K562 (cell line): Measurements from ENCODE around the gene TRIM4. TPM values are rescaled to one million over a fixed set of nuclear protein-coding genes. Genes with fewer than 3 reads are reported as not detected.

Experiments used
- ATAC-seq: fragments of 200-7000 bp; cut with Tn5 transposase; 3 replicates; pipeline ENCODE4 v1.9.1; 2020; ENCODE audit warnings: moderate library complexity
- BruUV-seq: library from RNA; stranded (reverse); fragments of 400-500 nt; replicated peaks from 2 replicates; lab custom pipeline; 2021; lab: Mats Ljungman, UMichigan
- CTCF ChIA-PET: fragments of 300-600 bp; formaldehyde crosslinking; extraction: SDS; loops from one replicate; lab custom pipeline; 2021; ENCODE audit warnings: low intra/inter-chr PET ratio; lab: Yijun Ruan, JAX
- POLR2A ChIA-PET: fragments of 300-600, 350-650 bp; sonication (Branson Sonifier 250); formaldehyde crosslinking; extraction: SDS; loops from one replicate; lab custom pipeline; 2021; ENCODE audit warnings: antibody characterized with exemption, inconsistent platforms; lab: Yijun Ruan, JAX
- DNase-seq, 4 experiments: peaks; one replicate each; pipeline versions ENCODE4 v3.0.0 to v3.0.0-alpha.2; 2011 to 2018; ENCODE audit warnings: low spot score in 3 of 4, mixed read lengths in 3 of 4; ENCODE audit errors: extremely low read depth in 1 of 4
- FAIRE-seq: peaks from 2 replicates; lab custom pipeline; 2011; peaks lifted over from hg19 to GRCh38; lab: Jason Lieb, UNC
- H2AFZ ChIP-seq: 2 replicates; pipeline ENCODE4 v1.6.0; 2011; ENCODE audit warnings: low read depth, low read length, control low read depth, inconsistent platforms
- H3K27ac ChIP-seq: fragments of 200-600 bp; 3 replicates; pipeline ENCODE4 v1.8.0; 2011; ENCODE audit warnings: low read depth, mild to moderate bottlenecking, control low read depth, inconsistent platforms, low read length, moderate library complexity, mixed read lengths; ENCODE audit errors: extremely low read depth
- H3K27me3 ChIP-seq, 2 experiments: fragments of 300-600 bp in 1 of 2; 2 replicates in 1 of 2; 3 replicates in 1 of 2; pipeline versions ENCODE4 v1.6.0 to v1.8.0; 2011; ENCODE audit warnings: inconsistent platforms in 2 of 2, low read length in 2 of 2, mild to moderate bottlenecking in 1 of 2, mixed read lengths in 1 of 2, moderate library complexity in 1 of 2; ENCODE audit not compliant: control insufficient read depth in 2 of 2, insufficient read depth in 2 of 2
- H3K36me3 ChIP-seq: fragments of 300-600 bp; 3 replicates; pipeline ENCODE4 v1.8.0; 2011; ENCODE audit warnings: mild to moderate bottlenecking, low read length, inconsistent platforms; ENCODE audit not compliant: control insufficient read depth, insufficient read depth
- H3K4me1 ChIP-seq, 2 experiments: fragments of 200-600 bp in 1 of 2; replicated peaks in 1 of 2; 2 replicates in 1 of 2; 3 replicates in 1 of 2; pipeline versions ENCODE4 v1.5.1 to v1.8.0; 2011; ENCODE audit warnings: inconsistent platforms in 2 of 2, low read length in 2 of 2, mild to moderate bottlenecking in 1 of 2, mixed read lengths in 1 of 2, moderate library complexity in 1 of 2; ENCODE audit not compliant: control insufficient read depth in 2 of 2, insufficient read depth in 2 of 2
- H3K4me2 ChIP-seq: 2 replicates; pipeline ENCODE4 v1.6.1; 2011; ENCODE audit warnings: low read length, control low read depth, inconsistent platforms, mixed read lengths; ENCODE audit not compliant: insufficient read depth
- H3K4me3 ChIP-seq: fragments of 200-600 bp; sonication (generic), shearing (Covaris generic); 2 replicates; pipeline ENCODE4 v1.5.1; 2016; ENCODE audit warnings: control low read depth, inconsistent platforms
- H3K79me2 ChIP-seq: fragments of 200-600 bp; 3 replicates; pipeline ENCODE4 v1.8.0; 2011; ENCODE audit warnings: low read length, inconsistent platforms; ENCODE audit not compliant: control insufficient read depth, insufficient read depth
- H3K9ac ChIP-seq, 2 experiments: 2 replicates each; pipeline versions ENCODE4 v1.6.0 to v1.6.1; 2011; ENCODE audit warnings: low read depth in 2 of 2, low read length in 2 of 2, control low read depth in 1 of 2, inconsistent platforms in 1 of 2, mild to moderate bottlenecking in 1 of 2, mixed read lengths in 1 of 2; ENCODE audit not compliant: insufficient read depth in 1 of 2
- H3K9me1 ChIP-seq: one replicate; pipeline ENCODE4 v1.6.0; 2011; ENCODE audit warnings: inconsistent platforms, mild to moderate bottlenecking, low read length, moderate library complexity; ENCODE audit not compliant: control insufficient read depth, insufficient read depth
- H3K9me3 ChIP-seq: replicated peaks from 2 replicates; pipeline ENCODE4 v1.5.1; 2011; ENCODE audit warnings: low read depth, low read length, inconsistent platforms; ENCODE audit not compliant: control insufficient read depth, insufficient read depth
- H4K20me1 ChIP-seq: replicated peaks from 2 replicates; pipeline ENCODE4 v1.6.1; 2011; ENCODE audit warnings: low read length, inconsistent platforms, mixed read lengths; ENCODE audit not compliant: control insufficient read depth, insufficient read depth
- MCM7 ChIP-seq, 2 experiments: fragments of 450-650 bp; IDR thresholded peaks; 2 replicates each; pipeline ENCODE4 v1.6.1; 2016 to 2018
- U2AF2 ChIP-seq: fragments of 200-400 bp; formaldehyde crosslinking; optimal IDR thresholded peaks from 2 replicates; pipeline ENCODE3; 2017; ENCODE audit warnings: low read depth, mild to moderate bottlenecking, low read length
- ZNF408 ChIP-seq: fragments of 250-450 bp; sonication (Bioruptor Pico); IDR thresholded peaks from 2 replicates; pipeline ENCODE4 v1.4.0; 2020; ENCODE audit warnings: low read depth, mild to moderate bottlenecking, moderate library complexity
- ZNF507 ChIP-seq: conservative IDR thresholded peaks from 2 replicates; pipeline ENCODE4 v1.6.1; 2017; ENCODE audit warnings: missing genetic modification characterization, missing compliant biosample characterization
- WGBS: fragments of 100-300 bp; shearing (Covaris generic); methylation state at CpG from one replicate; pipeline ENCODE4 v1.1.6; 2016; ENCODE audit warnings: low coverage, mixed read lengths; ENCODE audit not compliant: insufficient coverage; ENCODE audit errors: missing lambda C conversion rate; 5-methylcytosine and 5-hydroxymethylcytosine counted together
- in situ Hi-C: fragments of 300-500 bp; cut with MboI; formaldehyde crosslinking; loops from 4 replicates; pipeline ENCODE4 v1.15.0; 2018; ENCODE audit warnings: inconsistent platforms, mixed read lengths
- intact Hi-C: fragments of 100-400 bp; cut with micrococcal nuclease; formaldehyde crosslinking; loops from 2 replicates; pipeline ENCODE4 v1.14.2; 2022
- polyA plus RNA-seq, 8 experiments: library from polyadenylated mRNA; depleted of rRNA in 4 of 8; stranded (reverse) in 5 of 8; unstranded in 3 of 8; fragments of >200 nt; fragmentation: Nextera tagmentation in 2 of 8; fragmentation: Illumina TruSeq in 1 of 8; extraction: Ambion mirVana in 2 of 8; extraction: Trizol in 1 of 8; gene quantifications; 2 replicates each; pipeline versions ENCODE4 v1.2.1 to v1.2.3, GENCODE V29; 2011 to 2014; ENCODE audit warnings: inconsistent platforms in 1 of 8, missing spikeins in 1 of 8
- total RNA-seq, 7 experiments: library from RNA; depleted of rRNA in 6 of 7; stranded (reverse); fragments of >200 nt in 6 of 7; fragmentation: Illumina TruSeq in 2 of 7; extraction: Trizol in 2 of 7; gene quantifications; 2 replicates each; pipeline versions ENCODE4 v1.2.1 to v1.2.3, GENCODE V29; 2011 to 2021; ENCODE audit warnings: low replicate concordance in 1 of 7
- TF ChIP-seq, protein P1 (sequence below): fragments of 150-350 bp; conservative IDR thresholded peaks from 2 replicates; pipeline ENCODE4 v1.6.1; 2014; ENCODE audit warnings: low read length
- TF ChIP-seq, protein P2 (sequence below): fragments of 450-650 bp; formaldehyde crosslinking; IDR thresholded peaks from 2 replicates; pipeline ENCODE4 v1.4.0; 2020; ENCODE audit warnings: mild to moderate bottlenecking, moderate library complexity
- TF ChIP-seq, protein P3 (sequence below): fragments of 250-450 bp; sonication (Bioruptor Pico); IDR thresholded peaks from 2 replicates; pipeline ENCODE4 v1.5.1; 2021; ENCODE audit warnings: mild to moderate bottlenecking

The TRIM4 gene
- total and polyA plus RNA-seq, 9 of the 15 experiments (the other 6 are each of a cell fraction or from before 2014, with no cell fraction given) = 6.2 to 28.3 (median 22.4) TPM

GRCh38 chr7:99944497-99945070 lies 25.3 kb upstream of the TRIM4 start:
- Histone ChIP-seq H3K27me3 (peaks cover 0 to 4% of the 10 kb centered on the region in 2 experiments; a peak in 1 of 5 replicates), H3K36me3 (no peaks in the 10 kb centered on the region), H3K4me3 (no peak overlapping the region), H2AFZ (no peak overlapping the region), H4K20me1 (no peaks in the 10 kb centered on the region), H3K9ac (no peak overlapping the region), H3K4me2 (no peak overlapping the region), H3K27ac (no peak overlapping the region), H3K9me1 (no peaks in the 10 kb centered on the region), H3K79me2 (no peaks in the 10 kb centered on the region), H3K4me1 (no peaks in the 10 kb centered on the region; a peak in 1 of 5 replicates), H3K9me3 (no peaks in the 10 kb centered on the region)
- WGBS = 15% methylated on average over 4 of the region's 4 CpGs
- POLR2A ChIA-PET = interaction anchor here (0.9 to 1.3 kb wide), 2 partner anchors 11 to 386 kb away, joined by 3 to 4 read pairs; partner anchors contain the start of gene ZNF655
- no peak for TF ChIP-seq U2AF2
- TF ChIP-seq MCM7 (IDR thresholded peaks at IDR 0.05) = no peak
- TF ChIP-seq, protein P1, sequence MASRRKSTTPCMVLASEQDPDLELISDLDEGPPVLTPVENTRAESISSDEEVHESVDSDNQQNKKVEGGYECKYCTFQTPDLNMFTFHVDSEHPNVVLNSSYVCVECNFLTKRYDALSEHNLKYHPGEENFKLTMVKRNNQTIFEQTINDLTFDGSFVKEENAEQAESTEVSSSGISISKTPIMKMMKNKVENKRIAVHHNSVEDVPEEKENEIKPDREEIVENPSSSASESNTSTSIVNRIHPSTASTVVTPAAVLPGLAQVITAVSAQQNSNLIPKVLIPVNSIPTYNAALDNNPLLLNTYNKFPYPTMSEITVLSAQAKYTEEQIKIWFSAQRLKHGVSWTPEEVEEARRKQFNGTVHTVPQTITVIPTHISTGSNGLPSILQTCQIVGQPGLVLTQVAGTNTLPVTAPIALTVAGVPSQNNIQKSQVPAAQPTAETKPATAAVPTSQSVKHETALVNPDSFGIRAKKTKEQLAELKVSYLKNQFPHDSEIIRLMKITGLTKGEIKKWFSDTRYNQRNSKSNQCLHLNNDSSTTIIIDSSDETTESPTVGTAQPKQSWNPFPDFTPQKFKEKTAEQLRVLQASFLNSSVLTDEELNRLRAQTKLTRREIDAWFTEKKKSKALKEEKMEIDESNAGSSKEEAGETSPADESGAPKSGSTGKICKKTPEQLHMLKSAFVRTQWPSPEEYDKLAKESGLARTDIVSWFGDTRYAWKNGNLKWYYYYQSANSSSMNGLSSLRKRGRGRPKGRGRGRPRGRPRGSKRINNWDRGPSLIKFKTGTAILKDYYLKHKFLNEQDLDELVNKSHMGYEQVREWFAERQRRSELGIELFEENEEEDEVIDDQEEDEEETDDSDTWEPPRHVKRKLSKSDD = no peak
- no peak for TF ChIP-seq ZNF408
- no peak for TF ChIP-seq ZNF507 (tag)
- TF ChIP-seq, protein P2, sequence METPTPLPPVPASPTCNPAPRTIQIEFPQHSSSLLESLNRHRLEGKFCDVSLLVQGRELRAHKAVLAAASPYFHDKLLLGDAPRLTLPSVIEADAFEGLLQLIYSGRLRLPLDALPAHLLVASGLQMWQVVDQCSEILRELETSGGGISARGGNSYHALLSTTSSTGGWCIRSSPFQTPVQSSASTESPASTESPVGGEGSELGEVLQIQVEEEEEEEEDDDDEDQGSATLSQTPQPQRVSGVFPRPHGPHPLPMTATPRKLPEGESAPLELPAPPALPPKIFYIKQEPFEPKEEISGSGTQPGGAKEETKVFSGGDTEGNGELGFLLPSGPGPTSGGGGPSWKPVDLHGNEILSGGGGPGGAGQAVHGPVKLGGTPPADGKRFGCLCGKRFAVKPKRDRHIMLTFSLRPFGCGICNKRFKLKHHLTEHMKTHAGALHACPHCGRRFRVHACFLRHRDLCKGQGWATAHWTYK (CRISPR knock-in tag) = no peak
- TF ChIP-seq, protein P3, sequence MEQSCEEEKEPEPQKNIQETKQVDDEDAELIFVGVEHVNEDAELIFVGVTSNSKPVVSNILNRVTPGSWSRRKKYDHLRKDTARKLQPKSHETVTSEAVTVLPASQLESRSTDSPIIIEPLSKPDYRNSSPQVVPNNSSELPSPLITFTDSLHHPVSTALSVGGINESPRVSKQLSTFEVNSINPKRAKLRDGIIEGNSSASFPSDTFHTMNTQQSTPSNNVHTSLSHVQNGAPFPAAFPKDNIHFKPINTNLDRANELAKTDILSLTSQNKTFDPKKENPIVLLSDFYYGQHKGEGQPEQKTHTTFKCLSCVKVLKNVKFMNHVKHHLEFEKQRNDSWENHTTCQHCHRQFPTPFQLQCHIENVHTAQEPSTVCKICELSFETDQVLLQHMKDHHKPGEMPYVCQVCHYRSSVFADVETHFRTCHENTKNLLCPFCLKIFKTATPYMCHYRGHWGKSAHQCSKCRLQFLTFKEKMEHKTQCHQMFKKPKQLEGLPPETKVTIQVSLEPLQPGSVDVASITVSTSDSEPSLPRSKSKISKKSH = no peak
- ATAC-seq = no peak
- BruUV-seq = no TSS peak
- CTCF ChIA-PET = no interaction called here
- FAIRE-seq = no peak
- DNase-seq = no peak
- in situ Hi-C loops = no loop called here
- intact Hi-C loops = no loop called here
